HG02763 (cell line): ENCODE measurements around the gene NTM.
"Not testable (repeated sequence)": the region's sequence is repeated elsewhere in the genome, so short reads cannot be mapped to it uniquely, and the experiment has no call there.

Experiments used
- ATAC-seq: cut with Tn5 transposase; IDR thresholded peaks from one replicate; pipeline ENCODE4 v1.9.1; 2021; ENCODE audit warnings: mild to moderate bottlenecking, moderate library complexity; ENCODE audit not compliant: unreplicated experiment

The NTM gene

GRCh38 chr11:131663405-131664200 lies 293.2 kb downstream of the NTM start:
- no peak for ATAC-seq

- no peak for ATAC-seq
Observed at GRCh38 chr11:131664293-131664692, 293.9 kb downstream of the NTM start.

GRCh38 chr11:131664816-131665215 lies 294.4 kb downstream of the NTM start:
- no peak for ATAC-seq

- no peak for ATAC-seq
Observed at GRCh38 chr11:131665344-131665968, 295.0 kb downstream of the NTM start.

GRCh38 chr11:131666006-131666405 lies 295.6 kb downstream of the NTM start:
- ATAC-seq, result no peak

DNA sequence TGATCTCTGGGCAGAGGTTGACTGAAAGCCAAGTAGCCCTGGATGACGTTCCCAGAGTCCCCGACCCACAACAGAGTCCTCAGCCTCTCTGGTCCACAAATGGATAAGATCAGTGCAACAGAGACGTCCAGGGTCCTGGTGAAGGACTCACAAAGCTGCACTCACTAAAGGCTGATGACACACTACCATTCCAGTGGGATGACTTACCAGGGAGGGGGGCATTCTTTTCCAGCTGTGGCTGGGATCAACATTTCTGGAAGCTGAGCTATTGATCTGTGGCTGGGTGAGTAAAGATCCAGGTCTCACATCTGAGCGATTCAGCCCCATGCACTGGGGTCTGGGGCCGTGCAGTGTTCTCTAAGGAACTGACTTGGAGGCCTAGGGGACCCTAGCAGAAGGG lies 296.2 kb downstream of the NTM start:
- ATAC-seq, result no peak

DNA sequence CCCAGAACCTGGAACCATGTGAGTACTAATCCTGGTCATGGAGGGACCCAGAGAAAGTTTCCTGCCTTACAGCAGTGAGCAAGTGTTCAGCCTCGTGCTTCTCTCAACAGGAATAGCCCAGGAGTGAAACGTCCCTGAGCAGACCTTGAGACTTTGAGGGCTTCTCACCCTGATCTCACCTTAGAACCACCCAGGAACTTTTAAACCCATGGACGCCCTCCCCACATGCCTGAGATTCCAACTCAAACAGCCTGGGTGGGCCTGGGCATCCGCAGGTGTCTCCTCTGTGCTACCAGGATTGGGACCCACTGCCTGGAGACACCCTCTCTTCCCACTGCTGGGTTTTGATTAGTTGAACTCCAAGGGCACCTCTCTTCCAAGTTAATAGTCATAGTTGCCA lies 297.2 kb downstream of the NTM start:
- ATAC-seq, result no peak

DNA sequence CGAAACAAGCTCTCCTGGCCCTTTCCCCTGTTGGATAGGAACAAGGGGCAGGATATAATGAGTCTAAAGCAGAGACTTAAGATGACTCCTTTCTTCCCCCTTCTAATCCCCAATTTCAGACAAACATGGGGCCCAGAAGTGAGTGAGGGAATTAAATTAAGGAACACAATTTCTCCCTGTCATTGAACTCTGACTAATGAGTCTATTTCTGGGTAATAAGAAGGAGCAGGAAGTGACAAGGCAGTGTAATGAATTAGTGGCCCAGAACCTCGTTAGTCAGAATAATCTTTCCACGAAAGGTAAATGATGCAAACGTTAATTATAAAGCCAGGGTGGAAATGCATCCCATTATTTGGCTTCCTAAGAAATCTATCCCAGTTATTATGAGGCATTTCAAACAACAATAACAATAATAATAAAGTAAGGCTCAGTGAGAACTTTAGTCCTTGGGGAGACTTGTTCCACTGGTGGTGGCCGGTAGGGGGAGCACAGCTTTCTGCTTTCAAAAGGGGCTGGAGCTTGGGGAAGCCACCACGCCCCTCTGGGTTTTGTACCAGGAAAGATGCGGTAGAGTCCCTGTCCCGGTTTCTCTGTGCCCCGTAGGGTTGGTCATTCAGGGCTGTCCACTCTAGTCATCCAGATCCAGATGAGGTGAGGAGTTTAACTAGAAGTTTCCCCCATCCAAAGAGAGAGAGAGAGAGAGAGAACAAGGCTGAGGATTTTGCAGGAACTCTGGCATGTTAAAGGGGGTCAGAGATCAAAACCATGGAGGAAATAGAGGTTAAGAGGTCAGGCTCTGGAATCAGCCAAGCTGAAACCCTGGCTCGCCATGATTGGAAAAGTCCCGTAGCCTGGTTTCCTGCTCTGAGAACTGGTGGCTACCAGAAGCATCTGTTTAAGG lies 298.3 kb downstream of the NTM start:
- ATAC-seq, result peak; percentile 69

GRCh38 chr11:131669401-131669780 lies 299.0 kb downstream of the NTM start:
- no peak for ATAC-seq

DNA sequence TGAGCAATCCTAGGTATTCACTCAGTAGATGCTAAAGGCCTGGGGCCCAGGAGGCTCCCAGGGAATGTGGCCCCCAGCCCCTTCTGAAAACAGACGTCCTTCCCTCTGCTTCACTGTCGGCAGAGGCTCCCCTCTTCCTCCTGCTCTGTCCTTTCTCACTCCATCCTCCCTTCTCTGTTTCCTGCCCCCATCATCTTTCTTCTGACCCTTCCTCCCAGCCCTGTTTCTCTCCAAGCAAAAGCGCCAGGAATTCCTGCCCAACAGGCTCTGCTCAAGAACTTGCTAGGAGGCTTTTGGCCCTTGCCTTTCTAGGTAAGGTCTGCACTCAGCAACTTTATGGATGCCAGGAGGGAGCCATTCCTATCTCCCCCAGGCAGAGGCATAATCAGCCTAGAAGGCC lies 300.5 kb downstream of the NTM start:
- ATAC-seq, result no peak

GRCh38 chr11:131671320-131671719 lies 300.9 kb downstream of the NTM start:
- ATAC-seq, result no peak

- no peak for ATAC-seq
Observed at GRCh38 chr11:131671734-131672133, 301.3 kb downstream of the NTM start.

GRCh38 chr11:131672191-131672590 lies 301.8 kb downstream of the NTM start:
- ATAC-seq, result no peak

DNA sequence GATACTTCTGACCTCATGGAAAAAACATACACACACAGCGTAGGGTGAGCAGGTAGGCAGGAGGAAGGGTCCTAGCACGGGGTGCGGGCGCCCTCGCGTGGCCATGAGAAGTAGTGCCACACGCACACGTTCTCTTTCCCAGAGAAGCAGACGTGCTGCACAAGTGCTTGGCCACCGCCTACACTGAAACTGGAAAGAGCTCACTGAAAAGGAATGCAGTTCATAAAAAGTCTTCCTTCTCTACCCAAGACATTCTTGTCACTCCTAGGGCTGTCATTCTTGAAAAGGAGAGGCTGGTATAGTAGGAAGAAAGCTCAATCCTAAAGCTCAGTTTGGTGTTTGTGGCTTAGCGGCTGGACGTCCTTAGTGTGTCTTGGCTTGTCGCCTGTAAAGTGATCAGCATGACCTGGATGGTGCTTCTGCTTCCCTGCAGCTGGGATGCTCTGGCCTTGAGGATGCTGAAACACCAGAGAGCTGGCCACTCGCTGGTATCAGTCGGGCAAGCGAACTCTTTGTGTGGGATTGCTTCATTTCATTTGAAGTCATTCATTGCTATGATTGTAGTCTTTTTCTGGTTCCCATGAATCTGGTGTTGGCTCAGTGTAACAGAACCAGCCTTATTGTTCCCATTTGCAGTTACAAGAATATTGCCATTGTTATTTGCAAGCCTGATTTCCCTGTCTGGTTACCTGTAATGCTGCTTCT lies 303.8 kb downstream of the NTM start:
- ATAC-seq, result no peak

- no peak for ATAC-seq
Observed at GRCh38 chr11:131675121-131675888, 304.9 kb downstream of the NTM start.

DNA sequence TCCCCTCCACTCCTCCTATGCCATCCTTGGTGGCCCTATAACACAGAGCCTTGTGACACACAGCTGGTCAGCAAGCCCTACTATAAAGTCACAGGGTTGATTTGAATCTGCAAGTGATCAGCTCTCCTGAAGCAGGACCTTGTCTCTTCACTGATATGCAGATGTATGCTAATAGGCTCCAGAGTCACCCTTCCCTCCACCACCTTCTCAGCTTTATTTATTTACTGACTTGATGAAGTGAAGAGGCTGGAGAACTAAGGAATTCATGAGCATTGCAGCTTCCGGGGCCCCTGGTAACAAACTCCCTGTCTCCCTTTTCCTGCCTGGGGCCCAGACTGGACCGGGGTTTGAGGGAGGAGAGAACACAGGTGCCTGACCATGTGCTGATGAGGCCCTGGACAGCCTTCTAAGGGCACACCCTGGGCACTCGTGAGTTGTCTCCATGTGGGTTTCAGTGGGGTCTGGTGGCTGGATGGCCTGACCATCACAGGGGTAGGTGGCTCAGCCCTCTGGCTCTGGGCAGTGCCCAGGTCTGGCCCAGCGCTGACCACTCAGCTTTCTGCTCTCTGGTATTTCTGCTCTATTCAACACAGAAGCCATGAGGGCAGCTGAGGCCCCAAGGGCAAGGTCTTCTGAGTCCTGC lies 307.5 kb downstream of the NTM start:
- no peak for ATAC-seq

DNA sequence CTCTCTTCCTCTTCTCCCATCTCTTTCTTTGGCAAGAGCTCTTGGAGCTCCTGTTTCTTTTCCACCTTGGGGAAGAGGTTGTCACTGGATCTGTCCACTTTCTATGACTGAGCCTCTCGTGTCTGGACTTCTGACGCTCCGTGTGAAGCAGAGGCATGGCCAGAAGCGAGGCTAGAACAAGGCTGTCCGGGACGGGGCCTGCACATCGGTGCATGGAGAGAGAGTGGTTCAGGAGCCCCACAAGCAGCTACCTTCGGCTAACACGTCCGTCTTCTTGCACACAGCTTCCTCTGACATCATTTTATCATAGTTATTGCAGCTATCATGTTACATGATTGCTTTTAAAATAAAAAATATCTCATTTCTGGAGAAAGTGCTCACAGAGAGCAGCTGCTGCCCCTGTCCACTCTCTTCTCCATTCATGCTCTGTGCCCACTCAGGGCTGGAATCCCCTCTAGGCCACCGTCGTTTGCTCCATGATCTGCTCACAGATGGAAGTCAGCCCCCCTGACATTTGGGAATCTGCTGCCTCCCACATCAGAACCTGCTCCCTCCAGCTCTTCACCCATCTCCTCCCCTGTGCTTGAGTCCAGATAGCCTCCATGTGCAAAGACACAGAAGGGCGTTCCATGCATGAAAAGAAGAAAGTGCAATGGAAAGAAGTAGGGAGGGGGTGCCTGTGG lies 308.4 kb downstream of the NTM start:
- no peak for ATAC-seq

DNA sequence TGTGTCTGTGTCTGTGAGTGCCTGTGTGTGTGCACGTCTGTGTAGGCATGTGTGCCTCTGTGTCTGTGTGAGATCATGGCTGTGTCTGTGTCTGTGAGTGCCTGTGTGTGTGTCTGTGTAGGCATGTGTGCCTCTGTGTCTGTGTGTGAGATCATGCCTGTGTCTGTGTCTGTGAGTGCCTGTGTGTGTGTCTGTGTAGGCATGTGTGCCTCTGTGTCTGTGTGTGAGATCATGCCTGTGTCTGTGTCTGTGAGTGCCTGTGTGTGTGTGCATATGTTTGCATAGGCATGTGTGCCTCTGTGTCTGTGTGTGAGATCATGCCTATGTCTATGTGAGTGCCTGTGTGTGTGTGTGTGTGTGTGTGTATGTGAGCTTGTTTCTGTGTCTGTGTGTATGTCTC lies 310.0 kb downstream of the NTM start:
- ATAC-seq, result not testable (repeated sequence)

- no peak for ATAC-seq
Observed at GRCh38 chr11:131681920-131682319, 311.5 kb downstream of the NTM start.
